HL-60 (cell line): Measurements from ENCODE around the gene LSG1.

ENCODE experiments used
- DNase-seq, 2 experiments: peaks; one replicate each; pipeline ENCODE4 v3.0.0-alpha.2; 2010 to 2020; ENCODE audit warnings: low read depth in 1 of 2, low spot score in 1 of 2
- H3K27ac ChIP-seq: fragments of 250-450 bp; sonication (Bioruptor Pico); replicated peaks from 2 replicates; pipeline ENCODE4 v1.5.1; 2020; ENCODE audit warnings: mild to moderate bottlenecking, moderate library complexity
- H3K27me3 ChIP-seq: fragments of 250-450 bp; sonication (Bioruptor Pico); 2 replicates; pipeline ENCODE4 v1.5.1; 2021; ENCODE audit warnings: mild to moderate bottlenecking, moderate library complexity; ENCODE audit not compliant: insufficient read depth, poor library complexity, severe bottlenecking
- H3K4me3 ChIP-seq: replicated peaks from 2 replicates; pipeline ENCODE4 v1.5.1; 2011; ENCODE audit warnings: mild to moderate bottlenecking, control low read depth, low read length; ENCODE audit not compliant: insufficient read depth
- GABPA ChIP-seq: IDR thresholded peaks from 2 replicates; pipeline ENCODE4 v1.6.1; 2012; ENCODE audit warnings: low read depth
- POLR2AphosphoS5 ChIP-seq: IDR thresholded peaks from 2 replicates; pipeline ENCODE4 v1.6.1; 2012; ENCODE audit warnings: low read depth
- SPI1 ChIP-seq: IDR thresholded peaks from 2 replicates; pipeline ENCODE4 v1.6.1; 2012; ENCODE audit warnings: low read depth, mild to moderate bottlenecking, borderline replicate concordance
- TF ChIP-seq, protein P1 (sequence below): IDR thresholded peaks from 2 replicates; pipeline ENCODE4 v1.6.1; 2012; ENCODE audit warnings: low read depth; ENCODE audit not compliant: insufficient replicate concordance
- TF ChIP-seq, protein P2 (sequence below): IDR thresholded peaks from one replicate; pipeline ENCODE4 v1.5.1; 2011; ENCODE audit warnings: low read length, control low read depth, inconsistent platforms; ENCODE audit not compliant: insufficient read depth

The LSG1 gene

GRCh38 chr3:194685065-194685717 lies 13.2 kb upstream of the LSG1 start:
- no peak for DNase-seq
- H3K4me3 ChIP-seq, result peak overlapping the region; percentile 72; the same call in 1 of the 2 replicates
- H3K27ac ChIP-seq, result no peak overlapping the region
- TF ChIP-seq SPI1, result no peak
- no peak for TF ChIP-seq GABPA
- TF ChIP-seq, protein P1, sequence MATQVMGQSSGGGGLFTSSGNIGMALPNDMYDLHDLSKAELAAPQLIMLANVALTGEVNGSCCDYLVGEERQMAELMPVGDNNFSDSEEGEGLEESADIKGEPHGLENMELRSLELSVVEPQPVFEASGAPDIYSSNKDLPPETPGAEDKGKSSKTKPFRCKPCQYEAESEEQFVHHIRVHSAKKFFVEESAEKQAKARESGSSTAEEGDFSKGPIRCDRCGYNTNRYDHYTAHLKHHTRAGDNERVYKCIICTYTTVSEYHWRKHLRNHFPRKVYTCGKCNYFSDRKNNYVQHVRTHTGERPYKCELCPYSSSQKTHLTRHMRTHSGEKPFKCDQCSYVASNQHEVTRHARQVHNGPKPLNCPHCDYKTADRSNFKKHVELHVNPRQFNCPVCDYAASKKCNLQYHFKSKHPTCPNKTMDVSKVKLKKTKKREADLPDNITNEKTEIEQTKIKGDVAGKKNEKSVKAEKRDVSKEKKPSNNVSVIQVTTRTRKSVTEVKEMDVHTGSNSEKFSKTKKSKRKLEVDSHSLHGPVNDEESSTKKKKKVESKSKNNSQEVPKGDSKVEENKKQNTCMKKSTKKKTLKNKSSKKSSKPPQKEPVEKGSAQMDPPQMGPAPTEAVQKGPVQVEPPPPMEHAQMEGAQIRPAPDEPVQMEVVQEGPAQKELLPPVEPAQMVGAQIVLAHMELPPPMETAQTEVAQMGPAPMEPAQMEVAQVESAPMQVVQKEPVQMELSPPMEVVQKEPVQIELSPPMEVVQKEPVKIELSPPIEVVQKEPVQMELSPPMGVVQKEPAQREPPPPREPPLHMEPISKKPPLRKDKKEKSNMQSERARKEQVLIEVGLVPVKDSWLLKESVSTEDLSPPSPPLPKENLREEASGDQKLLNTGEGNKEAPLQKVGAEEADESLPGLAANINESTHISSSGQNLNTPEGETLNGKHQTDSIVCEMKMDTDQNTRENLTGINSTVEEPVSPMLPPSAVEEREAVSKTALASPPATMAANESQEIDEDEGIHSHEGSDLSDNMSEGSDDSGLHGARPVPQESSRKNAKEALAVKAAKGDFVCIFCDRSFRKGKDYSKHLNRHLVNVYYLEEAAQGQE, result no peak
- TF ChIP-seq, protein P2, sequence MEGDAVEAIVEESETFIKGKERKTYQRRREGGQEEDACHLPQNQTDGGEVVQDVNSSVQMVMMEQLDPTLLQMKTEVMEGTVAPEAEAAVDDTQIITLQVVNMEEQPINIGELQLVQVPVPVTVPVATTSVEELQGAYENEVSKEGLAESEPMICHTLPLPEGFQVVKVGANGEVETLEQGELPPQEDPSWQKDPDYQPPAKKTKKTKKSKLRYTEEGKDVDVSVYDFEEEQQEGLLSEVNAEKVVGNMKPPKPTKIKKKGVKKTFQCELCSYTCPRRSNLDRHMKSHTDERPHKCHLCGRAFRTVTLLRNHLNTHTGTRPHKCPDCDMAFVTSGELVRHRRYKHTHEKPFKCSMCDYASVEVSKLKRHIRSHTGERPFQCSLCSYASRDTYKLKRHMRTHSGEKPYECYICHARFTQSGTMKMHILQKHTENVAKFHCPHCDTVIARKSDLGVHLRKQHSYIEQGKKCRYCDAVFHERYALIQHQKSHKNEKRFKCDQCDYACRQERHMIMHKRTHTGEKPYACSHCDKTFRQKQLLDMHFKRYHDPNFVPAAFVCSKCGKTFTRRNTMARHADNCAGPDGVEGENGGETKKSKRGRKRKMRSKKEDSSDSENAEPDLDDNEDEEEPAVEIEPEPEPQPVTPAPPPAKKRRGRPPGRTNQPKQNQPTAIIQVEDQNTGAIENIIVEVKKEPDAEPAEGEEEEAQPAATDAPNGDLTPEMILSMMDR, result no peak
- no peak for TF ChIP-seq POLR2AphosphoS5
- H3K27me3 ChIP-seq, result no peaks in the 10 kb centered on the region

- Histone ChIP-seq H3K4me3 (no peak overlapping the region), H3K27me3 (no peaks in the 10 kb centered on the region), H3K27ac (no peak overlapping the region)
- no peak for DNase-seq
- TF ChIP-seq POLR2AphosphoS5 (no peak), GABPA (no peak), SPI1 (no peak)
- TF ChIP-seq, protein P2, result no peak
- TF ChIP-seq, protein P1, result no peak
Measured at GRCh38 chr3:194683380-194683779, 11.4 kb upstream of the LSG1 start.

- H3K27ac ChIP-seq, result peak overlapping the region; percentile 20; the same call in 1 of the 2 replicates
- DNase-seq, result peak; percentile 78 to 82
- no peaks in the 10 kb centered on the region for H3K27me3 ChIP-seq
- H3K4me3 ChIP-seq, result no peak overlapping the region
- TF ChIP-seq POLR2AphosphoS5, result no peak
- TF ChIP-seq, protein P2, result peak; percentile 93
Measured at GRCh38 chr3:194682694-194683310, 10.8 kb upstream of the LSG1 start.

DNA sequence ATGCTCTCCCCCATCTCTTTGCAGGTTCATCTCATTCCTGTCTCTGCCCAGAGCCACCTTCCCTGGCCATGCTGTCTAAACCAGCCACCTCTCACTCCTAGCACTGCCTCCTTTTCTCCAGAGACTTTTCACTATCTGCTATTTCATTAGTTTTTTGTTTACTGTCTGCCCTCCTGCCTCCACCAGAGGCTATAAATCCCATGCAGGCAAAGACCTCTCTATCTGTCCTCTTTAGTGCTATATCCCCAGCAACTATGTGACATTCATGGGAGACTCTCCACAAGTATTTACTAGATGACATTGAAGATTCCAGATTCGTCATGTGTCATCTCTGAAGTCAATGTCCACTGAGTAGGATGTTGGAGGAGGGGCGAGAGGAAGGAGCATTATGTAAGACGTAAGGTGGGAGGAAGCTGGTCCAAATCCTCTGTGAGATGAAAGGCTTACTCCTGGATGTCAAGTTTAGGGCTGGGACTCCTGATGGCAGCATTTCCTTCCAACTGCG lies 10.2 kb upstream of the LSG1 start:
- Histone ChIP-seq H3K27me3 (no peaks in the 10 kb centered on the region), H3K27ac (no peak overlapping the region), H3K4me3 (no peak overlapping the region)
- TF ChIP-seq, protein P1, result no peak
- no peak for TF ChIP-seq SPI1
- TF ChIP-seq, protein P2, result no peak
- TF ChIP-seq GABPA, result no peak
- DNase-seq, result no peak
